Measurements from ENCODE around the gene FGF8.

FGF8 gene

GRCh38 chr10:101725296-101726114, 50.4 kb downstream of the FGF8 start:
- no peak for DNase-seq (ENCODE audit: low read depth)

DNA sequence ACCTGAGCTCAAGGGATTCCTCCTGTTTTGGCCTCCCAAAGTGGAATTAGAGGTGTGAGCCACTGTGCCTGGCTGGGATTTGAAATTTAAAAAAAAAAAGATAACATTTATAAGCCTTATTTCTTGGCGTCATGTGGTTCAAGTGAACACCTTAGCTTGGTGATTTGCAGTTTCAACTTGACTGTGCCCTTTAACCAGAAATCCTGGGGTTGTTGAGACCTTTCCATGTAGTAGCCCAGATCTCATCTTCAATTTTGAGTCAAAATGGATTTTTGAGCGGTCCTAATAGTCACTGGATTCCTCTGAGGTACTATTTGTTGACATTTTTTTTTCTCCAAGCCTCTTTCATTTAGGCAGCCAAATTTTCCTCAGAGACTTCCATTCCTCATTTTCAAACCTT, 51.5 kb downstream of the FGF8 start:
- DNase-seq (ENCODE audit: low read depth) = no peak

GRCh38 chr10:101723176-101723575, 52.7 kb downstream of the FGF8 start:
- no peak for DNase-seq (ENCODE audit: low read depth)

DNA sequence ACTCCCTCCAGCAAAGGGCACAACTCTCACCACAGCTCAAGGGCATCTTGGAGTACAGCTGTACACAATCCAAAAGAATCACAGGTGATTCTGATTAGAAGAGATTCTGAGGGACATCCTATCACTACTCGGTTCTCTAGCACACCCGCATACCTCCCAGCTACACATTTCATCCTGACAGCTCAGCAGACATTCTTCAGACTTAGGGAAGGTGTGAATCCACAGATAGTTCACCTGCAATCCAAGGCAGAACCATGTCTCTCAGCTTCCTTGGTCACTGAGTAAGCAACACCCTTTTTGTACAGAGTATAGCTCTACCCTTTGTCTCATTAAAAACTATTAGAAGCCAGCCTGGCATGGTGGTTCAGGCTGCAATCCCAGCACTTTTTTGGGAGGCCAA, 54.1 kb downstream of the FGF8 start:
- no peak for DNase-seq (ENCODE audit: low read depth)

- no peak for DNase-seq (ENCODE audit: low read depth)
Measured at GRCh38 chr10:101720606-101721230, 55.2 kb downstream of the FGF8 start.
